T1000 (cell line): ENCODE data around the gene SYTL5.
A peak's percentile ranks its signal among the peaks of the same experiment; 100 is the strongest.

Source experiments
- DNase-seq: peaks from one replicate; lab custom pipeline; 2025; ENCODE audit warnings: mixed read lengths; lab: John Stamatoyannopoulos, UW

SYTL5 gene

DNA sequence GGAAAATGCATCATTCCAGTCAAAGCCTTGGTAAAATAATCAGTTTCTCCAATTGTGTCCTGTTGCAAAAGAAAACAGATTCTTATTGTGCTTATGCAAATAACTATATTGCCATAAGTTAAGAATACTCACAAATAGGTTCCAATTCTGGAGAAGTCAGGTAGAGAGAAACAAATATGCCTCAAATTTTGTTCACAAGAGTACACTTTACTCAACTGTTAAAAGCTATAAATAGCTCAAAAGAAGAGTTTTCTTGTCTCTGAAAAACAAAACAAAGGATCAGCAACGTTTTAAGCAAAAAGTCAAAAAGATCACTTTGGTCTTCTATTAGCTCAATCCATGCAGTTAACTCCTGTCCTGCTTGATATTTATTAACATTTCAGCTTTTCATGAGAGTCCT lies 21.9 kb downstream of the SYTL5 start:
- no peak for DNase-seq

- DNase-seq: no peak
Observed at GRCh38 chrX:38036466-38036865, 30.1 kb downstream of the SYTL5 start.

DNA sequence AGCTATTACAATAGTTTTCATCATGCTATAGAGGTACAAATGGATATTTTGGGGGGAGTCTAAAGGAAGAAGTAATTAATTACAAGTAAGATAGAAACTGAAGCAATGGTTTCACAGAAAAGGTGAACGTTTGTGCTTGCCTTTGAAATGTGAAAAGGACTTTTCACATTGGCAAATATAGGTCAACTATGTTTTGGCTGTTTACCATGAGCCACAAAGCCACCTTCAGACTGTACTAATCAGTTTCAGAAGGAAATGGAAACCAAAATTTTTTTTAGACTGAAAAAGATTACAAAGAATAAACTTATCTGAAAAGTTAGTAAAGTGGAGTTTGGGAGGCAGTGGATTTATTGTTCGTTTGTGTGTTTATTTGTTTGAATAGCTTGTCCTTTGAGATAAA lies 32.1 kb downstream of the SYTL5 start:
- DNase-seq: no peak

DNA sequence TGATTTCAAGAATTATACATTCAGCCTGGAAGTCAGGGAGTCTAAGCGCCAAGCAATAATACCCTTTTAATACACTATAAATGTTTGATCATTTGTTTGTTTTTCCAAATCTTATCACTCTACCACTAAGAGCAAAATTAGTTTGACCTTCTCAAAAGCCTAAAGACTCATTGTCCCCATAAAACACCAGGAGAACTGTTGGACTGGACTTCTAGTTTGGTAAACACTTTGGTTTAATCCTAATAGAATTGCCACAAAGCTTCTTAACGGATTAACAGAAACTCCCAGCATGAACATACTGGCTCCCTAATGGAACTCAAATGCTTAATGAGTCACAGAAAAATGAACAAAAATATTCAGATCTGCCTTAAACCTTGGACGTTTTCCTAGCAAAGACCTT lies 34.9 kb downstream of the SYTL5 start:
- DNase-seq: no peak

- DNase-seq: no peak
Observed at GRCh38 chrX:38044701-38045100, 38.3 kb downstream of the SYTL5 start.

GRCh38 chrX:38045538-38046096 lies 39.3 kb downstream of the SYTL5 start:
- DNase-seq: no peak

DNA sequence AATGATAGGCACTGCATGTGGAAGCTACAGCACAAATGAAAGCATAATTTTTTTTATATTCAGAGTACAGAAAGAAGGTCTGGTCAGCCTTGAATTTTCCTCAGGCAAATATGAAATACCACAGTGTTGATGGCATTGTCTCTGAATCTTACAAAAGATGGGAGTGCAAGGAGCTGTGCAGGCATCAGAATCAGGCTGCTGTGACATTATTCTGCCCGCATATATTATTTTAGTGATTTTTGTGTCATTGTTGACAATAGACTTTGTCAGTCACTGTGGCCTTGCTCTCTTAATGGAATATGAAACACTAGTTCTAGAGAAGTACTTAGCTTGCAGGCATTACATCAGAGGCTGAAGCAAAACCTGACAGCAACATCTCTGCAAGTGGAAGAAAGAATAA lies 42.5 kb downstream of the SYTL5 start:
- no peak for DNase-seq

- no peak for DNase-seq
Observed at GRCh38 chrX:38050806-38051205, 44.5 kb downstream of the SYTL5 start.

DNA sequence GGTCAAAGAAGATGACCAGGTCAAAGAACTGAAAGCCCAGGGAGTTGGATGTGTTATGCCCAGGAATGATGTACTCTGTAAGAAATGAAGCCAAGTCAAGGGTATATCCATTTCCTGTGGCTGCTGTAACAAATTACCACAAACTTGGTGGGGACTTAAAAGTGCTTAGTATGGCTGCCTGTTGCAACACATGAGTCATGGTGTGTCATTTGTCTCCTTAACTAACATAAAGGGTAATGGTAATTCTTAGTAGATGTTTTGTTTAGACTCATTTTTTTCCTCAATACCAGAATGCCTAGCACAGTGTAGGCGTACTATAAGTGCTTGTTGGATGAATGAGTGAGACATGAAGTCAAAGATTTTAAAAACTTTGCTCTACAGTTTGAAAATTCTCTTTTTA lies 45.7 kb downstream of the SYTL5 start:
- DNase-seq: peak; percentile 1

DNA sequence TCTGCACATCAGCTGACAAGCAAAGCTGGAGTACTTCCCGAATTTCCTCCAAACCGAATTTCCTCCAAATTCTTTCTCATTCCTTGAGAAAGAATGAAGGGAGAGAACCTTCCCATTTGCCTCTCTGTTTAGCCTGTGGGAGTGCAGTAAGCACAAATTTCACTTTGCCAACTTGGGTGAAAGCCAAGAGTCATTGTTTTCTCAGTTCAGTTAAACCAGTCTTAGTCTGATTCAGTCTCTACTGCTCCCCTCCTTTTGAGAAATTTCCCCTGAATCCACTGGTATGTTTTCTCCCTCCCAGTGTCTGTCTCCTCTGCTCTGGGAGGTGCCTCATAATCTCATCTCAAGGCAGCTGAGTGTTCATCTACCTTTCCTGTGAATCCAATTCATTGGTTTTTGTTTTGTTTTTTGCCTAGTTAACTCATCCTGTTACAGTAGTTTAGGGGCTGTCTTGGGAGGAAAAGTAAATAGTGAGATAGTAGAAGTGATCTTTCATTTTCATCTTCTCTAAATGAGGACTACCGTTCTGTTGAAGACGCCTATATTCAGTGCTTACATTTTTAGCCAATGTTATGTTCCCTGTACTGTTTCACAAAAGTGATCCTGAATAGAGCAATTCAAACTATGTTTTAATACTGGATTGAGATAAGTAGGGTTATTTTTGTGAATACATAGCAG lies 49.0 kb downstream of the SYTL5 start:
- no peak for DNase-seq

DNA sequence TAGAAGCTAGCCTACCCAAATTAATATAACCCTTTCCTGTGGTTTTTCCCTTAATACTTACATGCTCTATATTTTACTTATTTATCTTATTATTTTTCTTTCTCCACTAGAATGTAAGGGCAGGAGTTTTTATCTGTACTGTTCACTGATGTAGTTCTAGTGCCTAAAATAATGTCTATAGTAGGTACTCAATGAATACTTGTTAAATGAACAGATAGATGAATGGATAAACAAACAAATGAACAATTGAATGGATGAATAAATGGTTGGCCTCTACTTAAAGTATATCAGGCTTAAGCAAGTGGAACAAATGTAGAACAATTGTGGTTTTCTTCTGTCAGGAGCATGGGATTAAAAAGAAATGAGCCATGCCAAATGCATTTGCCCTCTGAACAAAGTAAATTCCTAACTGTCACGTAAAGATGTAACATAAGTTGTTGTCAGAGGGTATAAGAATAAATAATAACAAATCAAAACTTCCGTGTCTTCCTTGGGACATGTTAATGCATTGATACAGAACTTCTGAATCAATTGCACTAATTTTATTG lies 54.1 kb downstream of the SYTL5 start:
- DNase-seq: no peak

DNA sequence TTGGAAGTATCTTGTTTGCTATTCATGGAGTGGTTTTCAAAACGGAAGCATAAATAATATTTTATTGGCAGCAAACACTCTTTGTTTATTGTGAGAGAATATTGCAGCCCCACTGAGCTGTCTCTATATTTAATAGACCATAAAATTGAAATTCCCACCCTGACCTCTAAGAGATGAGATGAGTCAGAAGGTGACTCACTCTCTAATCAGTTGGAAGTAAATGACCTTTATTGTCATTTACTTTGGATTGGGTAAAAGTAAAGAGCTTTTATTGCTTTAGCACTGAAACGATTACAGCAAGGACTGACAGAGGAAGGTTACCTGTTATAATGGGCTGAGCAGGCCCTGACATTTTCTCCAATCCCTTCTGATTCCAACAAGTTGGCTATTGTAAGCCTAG lies 55.0 kb downstream of the SYTL5 start:
- no peak for DNase-seq

DNA sequence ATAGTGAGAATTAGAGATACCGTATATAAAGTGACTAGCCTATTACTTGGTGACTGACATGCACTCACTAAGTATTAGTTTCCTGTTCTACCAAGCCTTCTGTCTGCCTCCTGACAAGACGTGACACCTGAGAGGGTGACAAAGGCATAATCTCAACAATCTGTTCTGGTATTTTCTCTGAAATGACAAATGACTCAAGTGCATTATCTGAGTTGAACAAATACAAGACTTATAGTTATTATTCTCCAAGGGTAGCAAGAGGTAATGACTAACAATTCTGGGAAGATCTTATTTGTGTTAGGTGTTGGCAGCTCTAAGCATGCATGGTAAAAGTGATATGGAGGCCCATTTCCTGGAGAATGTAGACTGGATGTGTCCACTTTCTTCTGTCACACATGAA lies 60.6 kb downstream of the SYTL5 start:
- no peak for DNase-seq

DNA sequence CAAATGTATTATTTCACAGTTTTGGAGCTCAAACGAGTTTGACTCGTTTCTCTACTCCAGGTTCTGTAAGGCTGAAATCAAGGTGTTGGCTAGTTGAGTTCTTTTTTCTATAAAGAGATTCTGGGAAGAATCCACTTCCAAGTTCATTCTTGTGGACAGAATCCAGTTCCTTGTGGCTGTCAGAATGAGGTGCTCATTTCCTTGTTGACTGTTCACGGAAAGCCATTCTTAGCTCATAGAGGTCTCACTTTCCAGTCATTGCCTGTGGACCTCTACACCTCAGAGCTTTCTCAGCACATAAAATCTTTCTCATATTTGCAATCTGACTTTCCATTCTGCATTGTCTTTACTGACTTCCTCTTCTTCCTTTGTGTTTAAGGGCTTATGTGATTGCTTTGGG lies 62.9 kb downstream of the SYTL5 start:
- DNase-seq: no peak

DNA sequence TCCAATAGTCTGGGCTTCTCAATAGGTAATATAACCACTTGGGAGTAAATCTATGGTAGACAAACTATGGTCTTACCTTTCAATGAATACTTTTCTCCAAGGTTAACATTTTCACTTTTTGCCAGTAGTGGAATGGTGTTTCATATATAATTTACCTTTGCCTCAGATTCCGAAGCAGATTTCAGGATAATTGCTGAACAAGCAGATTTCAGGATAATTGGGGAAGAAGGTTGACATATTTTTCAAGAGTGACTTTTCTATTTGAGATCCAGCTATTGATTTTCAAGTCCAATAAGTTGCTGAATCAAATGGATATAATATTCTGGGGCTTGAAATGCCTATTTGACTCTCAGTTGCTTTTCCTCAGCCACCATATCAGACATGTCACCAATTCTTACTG lies 63.6 kb downstream of the SYTL5 start:
- DNase-seq: no peak

GRCh38 chrX:38079463-38079862 lies 73.1 kb downstream of the SYTL5 start:
- DNase-seq: no peak

DNA sequence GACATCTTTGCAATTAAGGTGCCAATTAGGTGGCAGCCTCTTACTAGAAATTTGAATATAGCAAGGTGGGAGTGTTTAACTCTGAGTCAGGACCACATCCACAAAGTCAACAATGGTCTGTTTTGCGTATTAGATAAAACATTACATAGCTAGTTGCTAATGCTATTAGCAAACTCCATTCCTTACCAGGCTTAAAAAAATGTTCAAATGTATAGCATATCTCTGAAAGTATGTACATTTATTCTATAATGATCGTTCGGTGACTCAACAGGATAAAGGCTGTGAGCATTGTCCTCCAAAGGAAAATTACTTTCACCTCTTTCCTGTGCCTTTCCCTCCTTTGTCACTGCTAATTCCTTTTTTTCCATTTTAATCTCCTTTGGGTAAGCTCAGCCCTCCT lies 74.5 kb downstream of the SYTL5 start:
- no peak for DNase-seq

GRCh38 chrX:38081909-38082308 lies 75.6 kb downstream of the SYTL5 start:
- DNase-seq: no peak

GRCh38 chrX:38082309-38082708 lies 76.0 kb downstream of the SYTL5 start:
- DNase-seq: no peak

DNA sequence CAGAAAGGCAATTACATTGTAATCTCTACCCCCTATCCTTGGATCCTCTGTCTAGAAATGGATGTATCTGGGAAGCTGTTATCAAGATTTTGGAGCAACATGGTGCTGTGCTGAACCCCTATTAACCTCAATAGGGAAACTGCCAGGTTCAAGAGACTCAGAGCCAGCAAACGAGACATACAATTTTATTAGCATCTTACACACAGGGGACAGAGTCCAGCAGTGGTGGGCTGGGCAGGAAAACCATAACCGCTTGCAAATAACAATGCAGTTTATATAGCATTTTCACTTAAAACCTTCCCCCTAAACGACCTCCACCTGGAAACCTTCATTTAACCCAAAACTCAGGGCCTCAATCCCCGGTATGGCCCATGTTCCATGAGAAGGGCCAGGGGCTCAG lies 79.5 kb downstream of the SYTL5 start:
- DNase-seq: no peak

DNA sequence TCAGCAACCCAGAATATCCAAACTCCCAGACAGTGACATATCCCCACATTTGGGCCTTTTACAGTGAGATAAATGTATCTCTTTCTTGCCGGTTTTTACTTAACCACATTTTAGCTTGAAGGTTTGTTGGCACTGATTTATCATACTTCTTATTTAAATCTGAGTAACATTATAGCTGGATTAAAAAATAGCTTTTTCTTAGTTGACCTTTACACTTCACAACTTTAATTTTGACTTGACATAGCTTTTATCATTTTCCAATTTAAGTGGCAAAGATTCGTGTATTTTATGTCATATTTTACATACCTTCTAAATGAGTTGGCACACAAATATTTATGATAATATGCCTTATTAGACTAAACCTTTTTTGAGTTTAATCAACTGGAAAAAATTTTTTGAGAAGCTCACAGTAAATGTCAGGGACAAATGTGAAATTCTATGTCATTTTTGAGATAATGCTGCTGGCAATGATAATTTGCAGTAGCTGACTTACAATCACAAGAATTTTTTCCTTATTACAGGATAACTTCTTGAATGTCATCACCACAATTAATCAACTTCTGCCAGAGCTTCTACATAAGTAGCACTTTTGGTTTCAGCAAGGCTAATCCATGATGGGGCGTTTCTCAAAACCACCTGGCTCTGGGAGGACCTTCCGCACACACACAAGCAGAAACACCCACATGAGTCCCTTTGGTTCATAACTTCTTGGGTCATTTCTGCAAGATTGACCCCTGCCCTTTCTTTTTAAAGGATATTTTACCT lies 80.3 kb downstream of the SYTL5 start:
- DNase-seq: no peak

- DNase-seq: no peak
Observed at GRCh38 chrX:38087594-38087993, 81.2 kb downstream of the SYTL5 start.
